Cerebellar nuclear complex (tissue), 1 donor: ENCODE measurements around the gene GFI1.
"Not testable (repeated sequence)": the region's sequence is repeated elsewhere in the genome, so short reads cannot be mapped to it uniquely, and the experiment has no call there.

Experiments used
- DNase-seq, 2 experiments: peaks; one replicate each; lab custom pipeline; 2025; lab: John Stamatoyannopoulos, UW

GFI1 gene

GRCh38 chr1:92465256-92465647 is 21.5 kb downstream of the GFI1 start:
- DNase-seq: no peak

GRCh38 chr1:92464588-92465255 is 22.0 kb downstream of the GFI1 start:
- no peak for DNase-seq

- no peak for DNase-seq
Observed at GRCh38 chr1:92461364-92462097, 25.2 kb downstream of the GFI1 start.

GRCh38 chr1:92459871-92460320 is 26.8 kb downstream of the GFI1 start:
- DNase-seq: no peak

- DNase-seq: no peak
Observed at GRCh38 chr1:92458146-92458545, 28.6 kb downstream of the GFI1 start.

GRCh38 chr1:92447976-92448375 is 38.7 kb downstream of the GFI1 start:
- DNase-seq: no peak

GRCh38 chr1:92447033-92447681 is 39.6 kb downstream of the GFI1 start:
- no peak for DNase-seq

- no peak for DNase-seq
Observed at GRCh38 chr1:92446546-92446945, 40.2 kb downstream of the GFI1 start.

- DNase-seq: no peak
Observed at GRCh38 chr1:92445865-92446264, 40.9 kb downstream of the GFI1 start.

GRCh38 chr1:92444351-92444750 is 42.4 kb downstream of the GFI1 start:
- DNase-seq: no peak

- DNase-seq: no peak
Observed at GRCh38 chr1:92443893-92444292, 42.8 kb downstream of the GFI1 start.

- no peak for DNase-seq
Observed at GRCh38 chr1:92442351-92442750, 44.4 kb downstream of the GFI1 start.

- DNase-seq: no peak
Observed at GRCh38 chr1:92441697-92442342, 44.9 kb downstream of the GFI1 start.

GRCh38 chr1:92441316-92441696 is 45.4 kb downstream of the GFI1 start:
- DNase-seq: no peak

GRCh38 chr1:92439291-92439690 is 47.4 kb downstream of the GFI1 start:
- no peak for DNase-seq

GRCh38 chr1:92434572-92434971 is 52.2 kb downstream of the GFI1 start:
- DNase-seq: not testable (repeated sequence)

GRCh38 chr1:92430030-92430429 is 56.7 kb downstream of the GFI1 start:
- no peak for DNase-seq

GRCh38 chr1:92425617-92426016 is 61.1 kb downstream of the GFI1 start:
- DNase-seq: no peak
